Fibroblast of pulmonary artery (primary cell): ENCODE measurements around the gene PTPRD.

ENCODE experiments used
- DNase-seq: peaks from one replicate; pipeline ENCODE4 v3.0.0-alpha.2; 2010; ENCODE audit warnings: low read depth
- H3K4me3 ChIP-seq: replicated peaks from 2 replicates; pipeline ENCODE4 v1.5.1; 2011; ENCODE audit warnings: low read depth, mild to moderate bottlenecking, control low read depth, low read length, moderate library complexity
- TF ChIP-seq, protein P1 (sequence below): IDR thresholded peaks from 2 replicates; pipeline ENCODE4 v1.5.1; 2011; ENCODE audit warnings: mild to moderate bottlenecking, control low read depth, low read length, inconsistent platforms; ENCODE audit errors: missing control alignments

PTPRD gene

DNA sequence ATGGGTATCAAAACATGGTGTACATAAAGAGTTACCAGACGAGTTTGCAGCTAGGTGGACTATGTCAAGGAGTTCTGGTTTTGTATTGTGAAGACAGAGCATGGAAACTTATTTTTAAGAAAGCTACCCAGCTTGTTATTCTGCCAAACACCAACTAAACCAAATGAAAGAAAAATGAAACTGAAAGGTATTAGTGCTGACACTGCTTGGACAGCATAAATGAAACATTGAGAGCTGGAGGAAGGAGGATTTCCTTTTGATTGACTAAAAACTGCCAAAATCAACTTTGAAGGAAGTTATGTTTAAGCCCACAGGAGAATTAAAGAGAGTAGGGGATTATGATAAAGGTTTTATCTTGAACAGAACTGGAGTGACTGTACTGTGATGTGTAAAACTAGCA is 766.2 kb downstream of the PTPRD start:
- no peak overlapping the region for H3K4me3 ChIP-seq
- DNase-seq: no peak
- TF ChIP-seq, protein P1, sequence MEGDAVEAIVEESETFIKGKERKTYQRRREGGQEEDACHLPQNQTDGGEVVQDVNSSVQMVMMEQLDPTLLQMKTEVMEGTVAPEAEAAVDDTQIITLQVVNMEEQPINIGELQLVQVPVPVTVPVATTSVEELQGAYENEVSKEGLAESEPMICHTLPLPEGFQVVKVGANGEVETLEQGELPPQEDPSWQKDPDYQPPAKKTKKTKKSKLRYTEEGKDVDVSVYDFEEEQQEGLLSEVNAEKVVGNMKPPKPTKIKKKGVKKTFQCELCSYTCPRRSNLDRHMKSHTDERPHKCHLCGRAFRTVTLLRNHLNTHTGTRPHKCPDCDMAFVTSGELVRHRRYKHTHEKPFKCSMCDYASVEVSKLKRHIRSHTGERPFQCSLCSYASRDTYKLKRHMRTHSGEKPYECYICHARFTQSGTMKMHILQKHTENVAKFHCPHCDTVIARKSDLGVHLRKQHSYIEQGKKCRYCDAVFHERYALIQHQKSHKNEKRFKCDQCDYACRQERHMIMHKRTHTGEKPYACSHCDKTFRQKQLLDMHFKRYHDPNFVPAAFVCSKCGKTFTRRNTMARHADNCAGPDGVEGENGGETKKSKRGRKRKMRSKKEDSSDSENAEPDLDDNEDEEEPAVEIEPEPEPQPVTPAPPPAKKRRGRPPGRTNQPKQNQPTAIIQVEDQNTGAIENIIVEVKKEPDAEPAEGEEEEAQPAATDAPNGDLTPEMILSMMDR: no peak

DNA sequence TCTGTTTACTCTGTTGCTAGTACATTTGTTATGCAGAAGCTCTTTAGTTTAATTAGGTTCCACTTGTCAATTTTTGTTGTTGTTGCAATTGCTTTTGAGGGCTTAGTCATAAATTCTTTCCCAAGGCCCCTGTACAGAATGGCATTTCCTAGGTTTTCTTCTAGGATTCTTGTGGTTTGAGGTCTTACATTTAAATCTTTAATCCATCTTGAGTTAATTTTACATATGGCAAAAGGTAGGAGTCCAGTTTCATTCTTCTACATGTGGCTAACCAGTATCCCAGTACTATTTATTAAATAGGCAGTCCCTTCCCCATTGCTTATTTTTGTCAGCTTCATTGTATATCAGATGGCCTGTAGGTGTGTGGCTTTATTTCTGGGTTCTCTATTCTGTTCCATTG is 792.4 kb downstream of the PTPRD start:
- H3K4me3 ChIP-seq: no peak overlapping the region
- TF ChIP-seq, protein P1: no peak
- peak; percentile 6 for DNase-seq

DNA sequence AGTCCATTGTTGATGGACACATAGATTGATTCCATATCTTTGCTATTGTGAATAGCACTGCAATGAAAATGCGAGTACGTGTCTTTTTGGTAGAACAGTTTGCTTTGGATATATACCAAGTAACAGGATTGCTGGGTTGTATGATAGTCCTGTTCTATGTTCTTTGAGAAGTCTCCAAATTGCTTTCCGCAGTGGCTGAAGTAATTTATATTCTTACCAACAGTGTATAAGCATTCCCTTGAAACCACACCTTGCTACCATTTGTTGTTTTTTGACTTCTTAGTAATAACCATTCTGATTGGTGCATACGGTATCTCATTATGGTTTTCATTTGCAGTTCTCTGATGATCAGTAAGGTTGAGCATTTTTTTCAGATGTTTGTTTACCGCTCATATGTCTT is 792.9 kb downstream of the PTPRD start:
- no peak for DNase-seq
- TF ChIP-seq, protein P1: no peak
- H3K4me3 ChIP-seq: no peak overlapping the region

DNA sequence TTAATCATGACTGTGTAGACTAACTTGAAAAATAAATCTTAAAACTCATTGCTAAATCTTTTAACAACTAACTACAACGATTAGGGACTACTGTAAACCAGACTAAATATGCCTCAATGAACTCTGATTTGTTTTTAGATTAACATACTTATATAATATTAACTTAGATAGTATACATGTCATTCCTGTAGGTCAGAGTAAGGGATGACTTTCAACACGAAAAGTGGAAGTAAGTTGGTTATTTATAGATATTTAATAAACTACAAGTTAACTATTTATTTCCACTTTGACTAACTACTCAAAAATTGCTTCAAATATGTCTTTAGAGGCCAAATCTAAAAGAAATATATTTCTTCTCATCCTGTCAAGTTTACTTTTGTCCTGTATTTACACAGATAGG is 795.6 kb downstream of the PTPRD start:
- TF ChIP-seq, protein P1: no peak
- no peak for DNase-seq
- no peak overlapping the region for H3K4me3 ChIP-seq

DNA sequence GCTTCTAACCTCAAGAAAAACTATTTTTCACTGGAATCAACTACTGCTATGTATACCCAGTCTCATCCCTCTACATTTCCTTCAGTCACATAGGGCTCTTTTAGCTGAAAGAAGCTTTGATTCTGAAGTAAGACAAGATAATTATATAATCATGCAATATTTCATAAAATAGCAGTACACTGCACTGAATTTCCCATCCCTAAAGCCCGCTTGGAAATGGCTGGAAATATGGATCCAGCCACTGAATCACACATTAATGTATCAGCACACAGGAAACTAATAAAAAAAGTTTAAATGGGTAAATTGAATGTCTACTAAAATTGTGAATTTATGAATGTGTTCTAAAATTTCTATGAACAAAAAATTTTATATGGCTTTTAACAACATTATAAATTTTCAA is 808.7 kb downstream of the PTPRD start:
- no peak for DNase-seq
- no peak overlapping the region for H3K4me3 ChIP-seq
- TF ChIP-seq, protein P1: no peak

DNA sequence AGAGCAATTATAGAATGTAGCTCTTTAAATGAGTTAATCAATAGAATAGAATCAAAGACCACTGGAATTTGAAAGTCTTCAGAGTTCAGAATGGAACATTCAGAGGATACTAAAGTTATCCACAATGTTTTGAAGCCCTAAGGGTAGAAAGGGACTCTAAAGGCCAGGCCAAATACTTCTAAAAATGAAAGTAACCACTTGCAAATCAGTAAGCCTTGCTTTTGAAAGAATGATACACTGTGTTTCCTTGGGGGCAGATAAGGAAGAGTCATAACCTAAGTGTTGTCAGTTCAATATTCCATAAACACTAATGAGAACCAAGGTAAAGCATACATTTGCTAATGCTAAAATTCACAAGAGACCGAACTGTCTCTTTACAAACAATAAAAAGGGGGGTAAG is 813.5 kb downstream of the PTPRD start:
- TF ChIP-seq, protein P1: no peak
- H3K4me3 ChIP-seq: no peak overlapping the region
- DNase-seq: no peak

DNA sequence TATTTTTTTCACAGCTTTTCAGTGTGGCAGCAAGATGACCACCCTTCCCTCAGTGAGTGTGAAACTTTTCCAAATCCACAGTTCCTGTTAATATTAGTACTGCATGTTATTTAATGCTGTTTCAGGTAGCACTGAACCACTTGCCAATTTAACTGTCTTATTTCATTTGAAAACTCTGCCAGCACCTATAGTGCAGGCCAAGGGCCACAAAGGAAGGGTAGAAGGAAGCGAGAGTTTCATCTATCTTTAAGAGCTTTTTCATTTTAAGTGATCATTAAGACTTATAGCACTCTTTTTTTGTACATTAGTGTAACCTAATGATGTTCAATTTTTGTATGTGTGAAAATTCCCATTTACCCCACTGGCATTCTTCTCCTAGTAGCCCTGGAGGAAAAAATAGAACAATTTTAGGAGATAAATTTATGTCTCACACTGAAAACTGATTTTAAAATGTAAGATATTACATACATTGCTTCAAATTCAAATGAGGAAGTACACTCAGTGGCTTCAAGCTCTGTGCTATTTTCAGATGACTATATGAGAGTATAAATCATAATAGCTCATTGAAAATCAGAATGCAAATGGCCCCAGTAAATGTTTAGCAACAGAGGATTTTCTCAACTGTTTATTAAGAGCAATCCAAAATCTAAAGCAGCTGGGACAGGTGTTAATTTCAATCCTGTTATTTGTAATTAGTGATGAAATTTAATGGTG is 820.5 kb downstream of the PTPRD start:
- H3K4me3 ChIP-seq: no peak overlapping the region
- TF ChIP-seq, protein P1: no peak
- DNase-seq: no peak
